ENCODE results near the gene FMN2. TPM values are rescaled to one million over a fixed set of nuclear protein-coding genes. Genes with fewer than 3 reads are reported as not detected.

Gene FMN2
- total RNA-seq, 1 donor from 2014 or later, result not detected

DNA sequence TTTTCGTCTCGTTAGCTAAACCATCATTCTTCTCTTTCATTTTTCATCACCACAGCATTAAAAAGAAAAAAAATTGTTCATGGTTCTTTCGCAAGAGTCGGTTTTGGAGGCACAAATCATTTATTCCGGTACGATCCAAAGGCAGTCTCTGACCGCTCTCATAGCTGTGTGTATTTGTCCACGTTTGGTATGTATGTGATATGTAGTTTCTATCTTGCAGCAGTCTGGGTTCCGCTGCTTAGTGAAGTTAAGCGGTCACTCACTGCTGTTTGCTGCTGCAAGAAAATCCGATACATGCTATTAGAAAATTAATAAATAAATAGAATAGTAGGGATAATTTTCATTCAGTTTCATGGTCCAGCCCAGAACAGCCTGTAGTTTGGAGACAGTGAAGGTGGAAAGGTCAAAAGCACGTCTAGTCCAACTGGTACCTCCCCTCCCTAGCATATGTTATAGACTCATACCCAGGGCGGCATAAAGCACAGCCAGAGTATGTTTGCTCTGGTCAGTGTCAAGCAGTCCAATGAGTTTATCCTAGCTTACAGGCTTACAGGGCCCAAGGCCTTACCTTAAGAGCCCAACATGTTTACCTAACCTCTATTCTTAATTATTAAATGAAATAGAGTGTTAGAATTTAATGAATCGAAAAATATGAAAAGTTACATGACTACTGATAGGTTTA is 2.5 kb downstream of the FMN2 start:
- TF ChIP-seq, protein P1, sequence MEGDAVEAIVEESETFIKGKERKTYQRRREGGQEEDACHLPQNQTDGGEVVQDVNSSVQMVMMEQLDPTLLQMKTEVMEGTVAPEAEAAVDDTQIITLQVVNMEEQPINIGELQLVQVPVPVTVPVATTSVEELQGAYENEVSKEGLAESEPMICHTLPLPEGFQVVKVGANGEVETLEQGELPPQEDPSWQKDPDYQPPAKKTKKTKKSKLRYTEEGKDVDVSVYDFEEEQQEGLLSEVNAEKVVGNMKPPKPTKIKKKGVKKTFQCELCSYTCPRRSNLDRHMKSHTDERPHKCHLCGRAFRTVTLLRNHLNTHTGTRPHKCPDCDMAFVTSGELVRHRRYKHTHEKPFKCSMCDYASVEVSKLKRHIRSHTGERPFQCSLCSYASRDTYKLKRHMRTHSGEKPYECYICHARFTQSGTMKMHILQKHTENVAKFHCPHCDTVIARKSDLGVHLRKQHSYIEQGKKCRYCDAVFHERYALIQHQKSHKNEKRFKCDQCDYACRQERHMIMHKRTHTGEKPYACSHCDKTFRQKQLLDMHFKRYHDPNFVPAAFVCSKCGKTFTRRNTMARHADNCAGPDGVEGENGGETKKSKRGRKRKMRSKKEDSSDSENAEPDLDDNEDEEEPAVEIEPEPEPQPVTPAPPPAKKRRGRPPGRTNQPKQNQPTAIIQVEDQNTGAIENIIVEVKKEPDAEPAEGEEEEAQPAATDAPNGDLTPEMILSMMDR (IDR thresholded peaks at IDR 0.05), result no peak
- H3K9me3 Mint-ChIP-seq, result no peaks in the 10 kb centered on the region
- H3K27me3 Mint-ChIP-seq, result peaks cover 29% of the 10 kb centered on the region
- DNase-seq (no peak), ATAC-seq (ENCODE audit: low read depth) (no peak)
- no peaks in the 10 kb centered on the region for H3K36me3 Mint-ChIP-seq (ENCODE audit: low read depth)
- no peak overlapping the region for H3K4me3 Mint-ChIP-seq
- POLR2A ChIA-PET, result no interaction called here
- CTCF ChIA-PET, result no interaction called here
- intact Hi-C loops (cut with micrococcal nuclease), result no loop called here
- no peak overlapping the region for H3K27ac Mint-ChIP-seq
- H3K4me1 Mint-ChIP-seq, result peaks cover 5% of the 10 kb centered on the region

DNA sequence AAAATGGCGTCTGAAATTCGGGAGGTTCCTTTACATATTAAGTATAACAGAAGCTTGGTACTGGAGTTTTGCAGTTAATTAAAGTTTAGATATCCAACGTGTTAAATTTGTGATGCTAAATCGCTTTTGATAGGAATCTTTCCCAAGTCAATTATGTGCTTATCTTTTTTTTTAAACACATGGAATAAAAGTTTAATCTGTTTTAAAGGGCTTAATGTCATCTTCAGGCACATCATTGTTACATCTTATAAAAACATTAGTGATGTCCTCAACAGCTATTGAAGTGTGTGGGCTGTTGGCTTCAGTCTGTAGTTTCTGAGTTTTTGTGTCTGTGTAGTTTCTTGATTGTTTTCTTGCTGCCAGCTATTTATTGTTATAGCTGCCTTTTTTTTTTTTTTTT is 5.3 kb downstream of the FMN2 start:
- ATAC-seq (ENCODE audit: low read depth), result no peak
- intact Hi-C loops (cut with micrococcal nuclease), result no loop called here
- no peak overlapping the region for H3K27ac Mint-ChIP-seq
- H3K9me3 Mint-ChIP-seq, result no peaks in the 10 kb centered on the region
- no peaks in the 10 kb centered on the region for H3K36me3 Mint-ChIP-seq (ENCODE audit: low read depth)
- TF ChIP-seq, protein P1 (IDR thresholded peaks at IDR 0.05), result no peak
- no peaks in the 10 kb centered on the region for H3K4me1 Mint-ChIP-seq
- ChIA-PET CTCF (no interaction called here), POLR2A (no interaction called here)
- DNase-seq, result no peak
- no peak overlapping the region for H3K4me3 Mint-ChIP-seq
- H3K27me3 Mint-ChIP-seq, result peaks cover 13% of the 10 kb centered on the region

DNA sequence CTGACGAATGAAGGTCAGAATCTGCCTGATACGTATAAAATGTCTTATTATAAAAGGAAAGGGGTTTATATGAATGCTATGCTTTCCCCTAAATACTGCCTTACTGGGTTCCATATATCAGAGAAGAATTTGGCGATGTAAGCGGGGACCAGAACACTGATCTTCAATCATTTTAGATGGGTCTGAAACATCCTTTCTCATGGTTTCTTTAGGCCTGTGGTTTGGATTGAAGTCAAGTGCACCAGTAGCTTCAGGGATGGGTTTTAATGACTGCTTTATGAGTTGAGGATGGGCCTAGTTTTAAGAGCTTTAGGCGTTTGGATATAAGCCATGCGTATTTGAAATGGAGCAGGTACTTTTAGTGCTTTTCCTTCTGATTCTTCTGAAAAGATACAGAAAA is 6.9 kb downstream of the FMN2 start:
- no peak overlapping the region for H3K27ac Mint-ChIP-seq
- TF ChIP-seq, protein P1 (IDR thresholded peaks at IDR 0.05), result no peak
- POLR2A ChIA-PET, result no interaction called here

DNA sequence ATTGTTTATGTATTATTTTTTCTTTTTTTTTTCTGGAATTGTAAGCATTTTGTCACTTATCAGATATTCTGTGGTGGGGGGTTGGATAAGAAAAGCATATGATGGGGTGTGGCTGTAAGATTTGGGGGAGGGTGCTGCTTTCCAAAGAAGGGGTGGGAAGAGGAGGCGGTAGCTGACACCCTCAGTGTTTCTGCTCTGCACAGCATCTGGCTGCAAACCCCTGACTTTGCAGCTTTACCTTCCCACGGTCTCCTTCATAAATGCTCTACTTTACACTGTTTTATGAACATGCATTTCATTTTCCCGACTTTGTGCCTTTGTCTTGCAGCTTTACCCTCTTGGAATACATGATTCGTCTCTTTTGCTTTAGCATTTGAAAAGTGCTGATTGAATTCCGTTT is 7.6 kb downstream of the FMN2 start:
- ATAC-seq (ENCODE audit: low read depth), result no peak
- intact Hi-C loops (cut with micrococcal nuclease), result no loop called here
- no peaks in the 10 kb centered on the region for H3K9me3 Mint-ChIP-seq
- no peak overlapping the region for H3K4me3 Mint-ChIP-seq
- ChIA-PET CTCF (no interaction called here), POLR2A (no interaction called here)
- no peak for DNase-seq
- H3K27me3 Mint-ChIP-seq, result peaks cover 7% of the 10 kb centered on the region
- H3K36me3 Mint-ChIP-seq (ENCODE audit: low read depth), result no peaks in the 10 kb centered on the region
- H3K4me1 Mint-ChIP-seq, result no peaks in the 10 kb centered on the region
- H3K27ac Mint-ChIP-seq, result no peak overlapping the region
- TF ChIP-seq, protein P1 (IDR thresholded peaks at IDR 0.05), result no peak

More for the DNA sequence above, 6.9 kb downstream of the FMN2 start:
- intact Hi-C loops (cut with micrococcal nuclease), result no loop called here
- ATAC-seq (ENCODE audit: low read depth), result no peak
- Mint-ChIP-seq H3K4me3 (no peak overlapping the region), H3K9me3 (no peaks in the 10 kb centered on the region), H3K27me3 (peaks cover 13% of the 10 kb centered on the region), H3K36me3 (ENCODE audit: low read depth) (no peaks in the 10 kb centered on the region), H3K4me1 (no peaks in the 10 kb centered on the region)
- no peak for DNase-seq
- CTCF ChIA-PET, result no interaction called here

DNA sequence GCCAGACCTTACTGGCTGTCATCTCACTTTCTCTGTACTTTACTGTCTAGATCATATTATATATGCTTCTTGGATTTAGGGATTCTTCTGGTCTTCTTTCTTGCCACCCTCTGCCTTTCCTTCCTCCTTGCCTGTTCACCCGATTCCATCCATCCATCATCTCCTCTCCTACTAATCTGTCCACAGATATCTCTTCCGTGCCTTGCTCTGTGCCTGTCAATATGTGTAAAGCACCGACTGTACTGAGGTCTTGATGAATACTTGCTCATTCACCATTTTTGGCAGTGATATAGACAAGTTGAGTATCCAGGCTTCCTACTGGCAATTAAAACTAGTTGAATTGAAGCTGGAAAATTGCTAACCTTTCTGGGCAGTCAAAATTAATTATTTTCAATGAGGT is 8.1 kb downstream of the FMN2 start:
- intact Hi-C loops (cut with micrococcal nuclease), result no loop called here
- DNase-seq, result no peak
- ChIA-PET POLR2A (no interaction called here), CTCF (no interaction called here)
- TF ChIP-seq, protein P1 (IDR thresholded peaks at IDR 0.05), result no peak
- Mint-ChIP-seq H3K27me3 (peaks cover 7% of the 10 kb centered on the region), H3K27ac (no peak overlapping the region), H3K4me1 (no peaks in the 10 kb centered on the region), H3K9me3 (no peaks in the 10 kb centered on the region), H3K4me3 (no peak overlapping the region), H3K36me3 (ENCODE audit: low read depth) (no peaks in the 10 kb centered on the region)
- no peak for ATAC-seq (ENCODE audit: low read depth)
